Measurements from ENCODE around the gene ACTRT2.

Gene ACTRT2

GRCh38 chr1:3070644-3071564 is 49.6 kb downstream of the ACTRT2 start:
- H3K27ac ChIP-seq (ENCODE audit: poor library complexity, severe bottlenecking) = no peak overlapping the region
- no peak for ATAC-seq (ENCODE audit: low read depth)
- no peaks in the 10 kb centered on the region for H3K36me3 ChIP-seq (ENCODE audit: low read depth)
- peak; percentile 56 for DNase-seq (ENCODE audit: low spot score)
- no peaks in the 10 kb centered on the region for H3K4me1 ChIP-seq (ENCODE audit: insufficient read depth, poor library complexity, severe bottlenecking)
- no peak overlapping the region for H3K4me3 ChIP-seq (ENCODE audit: severe bottlenecking)
- no peak for TF ChIP-seq CTCF (IDR thresholded peaks at IDR 0.05; ENCODE audit: poor library complexity, severe bottlenecking)
- peaks cover 76% of the 10 kb centered on the region for H3K27me3 ChIP-seq (ENCODE audit: insufficient read depth, poor library complexity, severe bottlenecking)
- no peaks in the 10 kb centered on the region for H3K9me3 ChIP-seq (ENCODE audit: severe bottlenecking)

DNA sequence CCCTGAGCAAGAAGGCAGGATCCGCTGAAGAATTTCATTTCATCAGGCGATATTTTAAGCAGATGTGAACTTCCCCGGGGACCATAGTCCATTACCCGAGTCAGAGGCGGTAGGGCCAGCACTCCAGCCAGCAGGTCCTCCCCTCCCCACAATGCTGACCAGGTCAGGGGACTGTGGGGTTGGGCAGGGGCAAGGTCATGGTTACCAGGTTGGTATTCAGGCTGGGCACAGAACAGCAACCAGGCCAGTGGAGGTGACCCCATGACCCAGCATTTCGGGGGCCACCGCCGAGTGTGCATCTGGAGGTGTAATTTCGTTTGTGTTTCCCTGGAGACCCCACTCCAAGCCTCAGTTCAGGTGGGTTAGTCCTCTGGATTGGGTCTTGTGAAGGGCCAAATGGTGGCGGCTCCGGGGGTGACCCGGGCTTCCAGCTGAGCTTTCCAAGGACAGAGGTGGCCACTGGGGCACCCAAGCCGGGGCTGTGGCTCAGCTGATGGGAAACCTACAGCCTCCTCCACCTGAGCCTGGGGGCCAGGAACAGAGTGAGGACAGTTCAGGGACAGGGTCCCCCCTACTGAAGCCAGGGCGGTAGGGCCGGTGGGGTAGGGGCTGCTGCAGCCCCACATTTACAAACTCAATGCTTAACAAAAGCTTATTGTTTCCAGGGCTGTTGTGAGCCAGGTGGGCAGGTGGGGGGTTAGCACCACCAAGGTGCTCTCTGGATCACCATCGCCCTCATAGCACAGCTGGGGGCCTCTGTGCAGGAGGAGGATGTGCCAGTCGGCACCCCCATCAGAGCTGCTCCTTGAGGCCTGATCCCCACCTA is 50.5 kb downstream of the ACTRT2 start:
- ATAC-seq (ENCODE audit: low read depth) (no peak), DNase-seq (ENCODE audit: low spot score) (no peak)
- Histone ChIP-seq H3K9me3 (ENCODE audit: severe bottlenecking) (no peaks in the 10 kb centered on the region), H3K4me1 (ENCODE audit: insufficient read depth, poor library complexity, severe bottlenecking) (no peaks in the 10 kb centered on the region), H3K4me3 (ENCODE audit: severe bottlenecking) (no peak overlapping the region), H3K27me3 (ENCODE audit: insufficient read depth, poor library complexity, severe bottlenecking) (peaks cover 73% of the 10 kb centered on the region), H3K27ac (ENCODE audit: poor library complexity, severe bottlenecking) (no peak overlapping the region), H3K36me3 (ENCODE audit: low read depth) (no peaks in the 10 kb centered on the region)
- no peak for TF ChIP-seq CTCF (IDR thresholded peaks at IDR 0.05; ENCODE audit: poor library complexity, severe bottlenecking)
